Tibial nerve (tissue), 4 donors: ENCODE data around the gene FYB1. TPM values are rescaled to one million over a fixed set of nuclear protein-coding genes. Genes with fewer than 3 reads are reported as not detected.

Source experiments
- DNase-seq, 2 donors: peaks; one replicate each; pipeline ENCODE4 v3.0.0-alpha.2; 2019; ENCODE audit warnings: low spot score in 2 of 2
- H3K27ac ChIP-seq, 4 donors: fragments of 200-600 bp; sonication (generic) in 3 of 4; one replicate each; pipeline ENCODE4 v1.5.1; 2017 to 2019; ENCODE audit warnings: mild to moderate bottlenecking in 1 of 4
- H3K27me3 ChIP-seq, 2 donors: fragments of 200-600 bp; sonication (generic) in 1 of 2; one replicate each; pipeline versions ENCODE4 v1.5.1 to v1.6.0; 2017 to 2019
- H3K36me3 ChIP-seq, 3 donors: fragments of 200-600 bp; sonication (generic); one replicate each; pipeline ENCODE4 v1.5.1; 2018 to 2019
- H3K4me1 ChIP-seq, 4 donors: fragments of 200-600 bp; sonication (generic) in 3 of 4; one replicate each; pipeline ENCODE4 v1.5.1; 2017 to 2019
- H3K4me3 ChIP-seq, 4 donors: fragments of 200-600 bp; sonication (generic) in 3 of 4; one replicate each; pipeline ENCODE4 v1.5.1; 2017 to 2019; ENCODE audit warnings: mild to moderate bottlenecking in 1 of 4, moderate library complexity in 1 of 4
- H3K9me3 ChIP-seq, 4 donors: fragments of 200-600 bp; sonication (generic) in 3 of 4; one replicate each; pipeline ENCODE4 v1.5.1; 2017 to 2019
- CTCF ChIP-seq, 5 experiments: fragments of 200-600 bp in 3 of 5; fragments of 450-650 bp in 2 of 5; sonication (generic) in 3 of 5; IDR thresholded peaks; one replicate each; pipeline ENCODE4 v1.5.1; 2016 to 2019; ENCODE audit warnings: antibody characterized with exemption in 5 of 5, mild to moderate bottlenecking in 3 of 5, moderate library complexity in 2 of 5
- EP300 ChIP-seq, 2 donors: sonication (generic); formaldehyde crosslinking; IDR thresholded peaks; one replicate each; pipeline ENCODE4 v1.6.1; 2017; ENCODE audit warnings: antibody characterized with exemption in 2 of 2, mild to moderate bottlenecking in 1 of 2
- POLR2A ChIP-seq, 2 donors: fragments of 450-650 bp; IDR thresholded peaks; one replicate each; pipeline ENCODE4 v1.6.1; 2017; ENCODE audit warnings: antibody characterized with exemption in 2 of 2, mild to moderate bottlenecking in 2 of 2, moderate library complexity in 2 of 2
- WGBS, 2 donors: methylation state at CpG; one replicate each; pipeline ENCODE4 v1.1.5; 2018; 5-methylcytosine and 5-hydroxymethylcytosine counted together
- total RNA-seq, 4 donors: library from RNA; depleted of rRNA; stranded (reverse); fragments of >200 nt; gene quantifications; one replicate each; pipeline ENCODE4 v1.1.0, GENCODE V29; 2016

The FYB1 gene
- total RNA-seq, 4 donors from 2014 or later, result 6.7 to 25.1 (median 16.3) TPM

- no peak for DNase-seq
- Histone ChIP-seq H3K36me3 (no peaks in the 10 kb centered on the region), H3K4me1 (no peaks in the 10 kb centered on the region), H3K9me3 (no peaks in the 10 kb centered on the region), H3K4me3 (no peak overlapping the region), H3K27me3 (no peaks in the 10 kb centered on the region), H3K27ac (no peak overlapping the region)
- TF ChIP-seq POLR2A (IDR thresholded peaks at IDR 0.05) (no peak), EP300 (IDR thresholded peaks at IDR 0.05) (no peak), CTCF (IDR thresholded peaks at IDR 0.05) (no peak)
Observed at GRCh38 chr5:39253196-39253595, 33.8 kb upstream of the FYB1 start.

- no peak for DNase-seq
- 70% methylated on average over 1 of the region's 1 CpG for WGBS, 2 donors
- no peaks in the 10 kb centered on the region for H3K4me1 ChIP-seq
Observed at GRCh38 chr5:39249564-39250274, 30.4 kb upstream of the FYB1 start.

GRCh38 chr5:39249069-39249468, 29.7 kb upstream of the FYB1 start:
- 40 to 56% methylated on average over 1 of the region's 1 CpG for whole genome bisulfite sequencing, 2 donors
- DNase-seq, result no peak
- Histone ChIP-seq H3K27me3 (no peaks in the 10 kb centered on the region), H3K4me3 (no peak overlapping the region), H3K4me1 (no peaks in the 10 kb centered on the region), H3K9me3 (no peaks in the 10 kb centered on the region), H3K27ac (no peak overlapping the region), H3K36me3 (no peaks in the 10 kb centered on the region)
- TF ChIP-seq EP300 (IDR thresholded peaks at IDR 0.05) (no peak), CTCF (IDR thresholded peaks at IDR 0.05) (no peak), POLR2A (IDR thresholded peaks at IDR 0.05) (no peak)

More at GRCh38 chr5:39249564-39250274, 30.4 kb upstream of the FYB1 start:
- H3K9me3 ChIP-seq, result no peaks in the 10 kb centered on the region
- no peaks in the 10 kb centered on the region for H3K27me3 ChIP-seq
- H3K4me3 ChIP-seq, result no peak overlapping the region
- H3K36me3 ChIP-seq, result no peaks in the 10 kb centered on the region
- TF ChIP-seq CTCF (IDR thresholded peaks at IDR 0.05), result no peak
- TF ChIP-seq POLR2A (IDR thresholded peaks at IDR 0.05), result no peak
- TF ChIP-seq EP300 (IDR thresholded peaks at IDR 0.05), result no peak
- H3K27ac ChIP-seq, result no peak overlapping the region

GRCh38 chr5:39240750-39241149, 21.4 kb upstream of the FYB1 start:
- H3K27me3 ChIP-seq, result no peaks in the 10 kb centered on the region
- peaks cover 0 to 26% (median 0%) of the 10 kb centered on the region in 4 donors for H3K9me3 ChIP-seq
- no peak for TF ChIP-seq EP300 (IDR thresholded peaks at IDR 0.05)
- no peak for TF ChIP-seq POLR2A (IDR thresholded peaks at IDR 0.05)
- no peak for TF ChIP-seq CTCF (IDR thresholded peaks at IDR 0.05)
- H3K4me3 ChIP-seq, result no peak overlapping the region
- H3K36me3 ChIP-seq, result no peaks in the 10 kb centered on the region
- 94 to 95% methylated on average over 1 of the region's 1 CpG for WGBS, 2 donors
- H3K27ac ChIP-seq, result no peak overlapping the region
- no peaks in the 10 kb centered on the region for H3K4me1 ChIP-seq
- no peak for DNase-seq

GRCh38 chr5:39238366-39239105, 19.2 kb upstream of the FYB1 start:
- no peaks in the 10 kb centered on the region for H3K27me3 ChIP-seq

More at GRCh38 chr5:39238366-39239105, 19.2 kb upstream of the FYB1 start:
- Histone ChIP-seq H3K27ac (no peak overlapping the region), H3K4me3 (no peak overlapping the region), H3K9me3 (peaks cover 0 to 26% (median 0%) of the 10 kb centered on the region in 4 donors), H3K4me1 (no peaks in the 10 kb centered on the region), H3K36me3 (no peaks in the 10 kb centered on the region)
- 57 to 66% methylated on average over 3 of the region's 3 CpGs for WGBS, 2 donors
- TF ChIP-seq POLR2A (IDR thresholded peaks at IDR 0.05) (no peak), EP300 (IDR thresholded peaks at IDR 0.05) (no peak), CTCF (IDR thresholded peaks at IDR 0.05) (no peak)
- DNase-seq, result no peak
